ENCODE measurements around the gene AKIRIN2.

The AKIRIN2 gene

DNA sequence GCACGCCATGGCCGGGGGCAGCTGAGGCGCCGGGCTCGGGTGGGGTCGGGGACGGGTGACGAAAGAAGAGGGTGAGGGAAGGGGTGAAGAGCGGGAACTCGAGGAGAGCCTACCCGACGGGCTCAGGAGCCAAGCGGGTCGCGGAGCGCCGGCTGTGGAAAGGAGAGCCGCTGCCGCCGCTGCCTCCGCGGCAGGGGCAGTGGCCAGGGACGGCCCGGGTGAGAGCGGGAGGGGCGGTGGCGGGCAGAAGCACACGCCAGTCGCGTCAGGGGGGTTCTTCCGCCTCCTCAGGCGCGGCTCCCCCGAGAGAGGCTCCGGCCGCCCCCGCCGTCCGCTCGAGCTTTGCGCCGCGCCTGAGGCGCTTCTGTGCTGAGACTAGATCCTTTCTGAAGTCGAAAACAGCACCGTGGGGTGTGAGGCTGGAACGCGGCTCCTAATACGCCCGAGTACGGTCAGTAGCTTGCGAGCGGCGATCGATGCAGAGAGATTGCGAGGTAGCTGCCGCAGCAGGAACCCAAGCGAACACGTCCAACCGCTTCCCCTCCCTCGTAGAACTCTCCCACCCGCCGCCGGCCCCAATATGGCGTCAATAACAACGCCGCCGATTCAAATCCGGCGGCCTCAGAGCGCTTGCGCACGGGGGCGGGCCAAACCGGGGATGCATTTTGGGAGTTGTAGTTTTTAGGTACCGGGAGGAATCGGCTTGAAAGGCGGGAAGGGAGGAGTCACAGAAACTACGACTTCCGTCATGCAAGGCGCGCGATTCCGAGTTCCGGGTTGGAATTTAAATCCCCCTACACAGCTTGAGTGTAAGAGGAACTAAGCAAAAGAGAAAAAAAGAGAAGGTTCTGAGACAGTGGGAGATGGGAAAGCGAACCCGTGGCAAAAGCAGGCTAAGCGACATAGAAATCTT lies at the start of gene AKIRIN2:
Gene AKIRIN2 (minus strand): TSS at position 558 of the 913 bp plus-strand sequence. CDS start 549 bp downstream, at position 9.
- peak; percentile 95 for DNase-seq

DNA sequence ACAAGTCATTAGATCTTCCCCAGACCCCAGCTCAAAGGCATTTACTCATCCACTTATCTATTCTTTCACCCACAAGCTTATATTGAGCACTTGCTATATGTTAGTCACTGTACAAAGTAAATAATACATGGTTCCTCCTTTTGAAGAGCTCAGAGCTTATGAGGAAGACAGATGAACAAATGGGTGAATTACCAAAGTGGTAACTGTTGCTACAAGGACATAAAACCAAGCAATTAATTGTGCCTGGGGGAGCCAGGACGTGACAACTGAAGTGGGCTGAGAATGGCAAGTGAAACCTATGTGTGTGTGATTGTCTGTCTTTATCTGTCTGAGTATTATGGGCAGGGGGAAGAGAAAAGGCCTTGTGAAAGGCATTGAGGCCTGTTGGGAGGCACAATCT lies 45.6 kb upstream of the AKIRIN2 start:
- no peak for DNase-seq

DNA sequence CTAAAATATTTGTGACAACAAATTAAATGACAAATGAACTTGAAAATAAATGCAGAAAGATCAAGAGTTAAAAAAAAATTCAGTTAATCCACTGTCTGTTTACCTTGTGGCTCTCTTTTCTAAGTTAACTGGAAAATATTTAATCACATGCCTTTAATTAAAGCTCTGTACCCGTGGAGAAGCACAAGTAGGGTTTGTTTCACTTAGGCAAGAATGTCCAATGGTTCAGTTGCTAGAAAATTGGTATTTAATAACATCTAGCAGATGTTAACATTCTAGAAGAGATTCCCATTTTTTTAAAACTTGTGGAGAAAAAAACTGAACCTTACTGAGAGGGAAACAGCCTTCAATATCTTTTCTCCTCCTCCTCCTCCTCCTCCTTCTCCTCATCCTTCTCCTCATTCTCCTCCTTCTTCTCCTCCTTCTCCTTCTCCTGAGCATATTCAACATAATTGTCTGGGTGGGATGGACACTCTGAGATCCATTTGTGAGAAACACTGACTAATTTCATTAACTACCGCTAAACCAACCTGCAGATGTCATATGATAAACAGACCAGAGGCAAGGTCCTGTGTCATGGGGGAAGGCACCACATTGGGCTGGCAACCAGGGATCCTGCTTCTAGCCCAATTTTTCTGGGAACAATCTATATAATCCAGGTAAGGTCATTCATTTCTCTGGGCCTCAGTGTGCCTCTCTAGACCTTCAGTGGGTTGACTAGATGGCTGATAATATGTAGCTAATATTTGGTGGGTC lies 44.1 kb upstream of the AKIRIN2 start:
- DNase-seq = no peak

DNA sequence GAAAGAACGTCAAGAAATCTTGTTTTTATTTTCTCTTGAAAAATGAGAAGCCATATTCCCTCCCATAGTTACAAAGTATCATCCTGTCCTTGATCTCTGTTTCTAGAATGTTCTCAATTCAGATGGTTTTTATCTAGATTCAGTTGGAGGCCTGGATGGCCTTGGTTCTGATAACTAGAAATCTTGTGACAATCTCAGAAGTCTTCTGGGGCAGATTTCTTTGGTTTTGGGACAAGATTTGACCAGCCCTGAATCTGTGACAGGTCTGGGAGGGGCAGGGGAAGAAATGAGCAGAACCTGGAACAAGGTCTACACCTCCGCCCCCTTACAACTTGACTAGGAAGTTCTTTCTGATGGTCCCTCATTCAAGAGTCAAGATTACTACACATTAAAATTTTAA lies 41.4 kb upstream of the AKIRIN2 start:
- no peak for DNase-seq

DNA sequence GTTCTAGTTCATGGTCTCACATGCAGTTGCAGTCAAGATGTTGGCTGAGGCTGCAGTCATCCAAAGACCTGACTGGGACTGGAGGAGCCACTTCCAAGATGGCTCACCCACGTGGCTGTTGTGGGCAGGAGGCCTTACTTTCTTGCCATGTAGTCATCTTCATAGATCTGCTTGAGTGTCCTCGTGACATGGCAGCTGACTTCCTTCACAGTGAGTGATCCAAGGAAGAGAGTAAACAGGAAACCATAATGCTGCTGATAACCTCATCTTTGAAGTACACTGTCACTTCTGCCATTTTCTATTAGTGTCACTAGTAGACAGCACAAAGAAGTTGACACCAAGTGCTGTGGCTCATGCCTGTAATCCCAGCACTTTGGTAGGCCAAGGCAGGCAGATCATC lies 40.1 kb upstream of the AKIRIN2 start:
- no peak for DNase-seq

- no peak for DNase-seq
These were observed 39.1 kb upstream of the AKIRIN2 start for GRCh38 chr6:87741001-87741650.

GRCh38 chr6:87738744-87739143 lies 36.7 kb upstream of the AKIRIN2 start:
- no peak for DNase-seq

- no peak for DNase-seq
These were observed 36.0 kb upstream of the AKIRIN2 start for GRCh38 chr6:87738000-87738399.

DNA sequence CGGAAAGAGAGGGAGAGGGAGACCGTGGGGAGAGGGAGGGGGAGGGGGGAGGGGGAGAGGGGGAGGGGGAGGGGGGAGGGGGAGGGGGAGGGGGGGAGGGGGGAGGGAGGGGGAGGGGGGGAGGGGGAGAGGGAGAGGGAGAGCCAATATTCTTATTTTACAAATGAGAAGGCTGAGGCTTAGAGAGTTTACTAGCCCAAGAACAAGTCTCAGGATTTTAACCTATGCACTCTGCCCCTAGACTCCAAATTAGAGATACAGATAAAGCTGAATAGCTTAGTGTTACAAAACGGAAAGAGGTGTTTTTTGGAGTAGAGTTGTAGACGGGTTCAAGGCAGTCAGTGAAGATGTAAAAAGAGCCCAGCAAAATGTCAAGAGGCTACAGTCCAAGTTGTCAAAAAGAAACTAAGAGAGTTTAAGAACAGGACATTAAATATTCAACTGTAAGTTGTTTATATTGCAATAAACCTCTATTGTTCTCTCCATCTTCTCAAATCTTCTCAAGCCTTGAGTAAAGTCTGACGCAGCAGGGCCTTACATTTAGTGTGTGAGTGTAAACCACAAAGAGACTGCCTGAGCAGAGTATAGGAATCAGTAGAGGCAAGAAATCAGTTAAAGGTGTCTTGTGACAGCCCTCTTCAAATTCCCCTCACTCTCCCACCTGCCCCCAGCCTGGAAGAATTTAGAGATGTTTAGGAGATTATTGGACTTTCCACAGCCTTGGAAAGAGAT lies 34.9 kb upstream of the AKIRIN2 start:
- no peak for DNase-seq

DNA sequence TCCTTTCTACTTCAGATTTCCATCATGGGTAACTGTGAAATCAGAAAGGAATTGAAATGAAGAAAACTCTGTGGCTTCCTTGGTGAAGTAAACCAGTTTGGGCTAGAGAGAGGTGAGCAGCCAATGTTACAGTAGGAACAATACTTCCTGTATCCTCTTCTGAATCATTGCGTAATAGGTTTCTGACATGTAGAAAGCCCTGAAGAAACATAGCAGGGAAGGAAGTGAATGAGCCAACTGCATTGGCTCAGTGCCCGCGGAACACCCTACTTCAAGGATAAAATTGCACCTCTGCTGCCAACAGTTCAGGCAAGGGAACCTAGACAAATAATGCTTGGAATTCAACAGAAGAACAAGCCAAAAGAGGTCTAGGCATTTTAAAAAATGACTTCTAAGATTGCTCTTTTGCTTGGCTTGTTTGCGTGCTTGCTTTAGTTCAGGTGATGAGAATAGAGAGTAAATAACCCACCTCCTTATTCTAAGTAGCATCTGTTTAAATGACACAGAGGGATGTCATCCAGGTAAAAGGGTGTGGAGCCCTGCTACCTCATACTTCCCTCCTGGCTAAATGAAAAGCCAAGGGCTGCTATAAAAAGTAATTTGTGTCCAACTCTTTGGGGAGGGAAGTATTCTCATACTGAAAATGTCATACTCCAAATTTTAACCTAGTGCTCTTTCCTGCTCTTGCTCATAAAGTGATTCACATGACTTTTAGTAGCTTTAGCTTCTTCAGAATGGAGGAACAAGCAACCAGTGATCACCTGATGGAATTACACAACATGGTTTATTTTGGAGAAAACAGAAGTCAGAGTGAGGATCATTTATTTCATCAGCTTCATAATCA lies 30.0 kb upstream of the AKIRIN2 start:
- no peak for DNase-seq

DNA sequence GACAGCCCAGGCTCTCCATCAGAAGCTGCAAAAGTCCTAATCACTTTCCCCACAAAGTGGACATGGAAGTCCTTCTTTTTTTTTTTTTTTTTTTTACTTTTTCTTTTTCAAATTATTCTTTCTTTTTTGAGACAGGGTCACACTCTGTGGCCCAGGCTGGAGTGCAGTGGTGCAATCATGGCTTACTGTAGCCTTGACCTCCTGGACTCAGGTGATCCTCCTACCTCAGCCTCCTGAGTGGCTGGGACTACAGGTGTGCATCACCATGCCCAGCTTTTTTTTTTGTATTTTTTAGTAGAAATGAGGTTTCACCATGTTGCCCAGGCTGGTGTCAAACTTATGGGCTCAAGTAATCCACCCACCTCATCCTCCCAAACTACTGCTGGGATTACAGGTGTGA lies 29.0 kb upstream of the AKIRIN2 start:
- DNase-seq = no peak

DNA sequence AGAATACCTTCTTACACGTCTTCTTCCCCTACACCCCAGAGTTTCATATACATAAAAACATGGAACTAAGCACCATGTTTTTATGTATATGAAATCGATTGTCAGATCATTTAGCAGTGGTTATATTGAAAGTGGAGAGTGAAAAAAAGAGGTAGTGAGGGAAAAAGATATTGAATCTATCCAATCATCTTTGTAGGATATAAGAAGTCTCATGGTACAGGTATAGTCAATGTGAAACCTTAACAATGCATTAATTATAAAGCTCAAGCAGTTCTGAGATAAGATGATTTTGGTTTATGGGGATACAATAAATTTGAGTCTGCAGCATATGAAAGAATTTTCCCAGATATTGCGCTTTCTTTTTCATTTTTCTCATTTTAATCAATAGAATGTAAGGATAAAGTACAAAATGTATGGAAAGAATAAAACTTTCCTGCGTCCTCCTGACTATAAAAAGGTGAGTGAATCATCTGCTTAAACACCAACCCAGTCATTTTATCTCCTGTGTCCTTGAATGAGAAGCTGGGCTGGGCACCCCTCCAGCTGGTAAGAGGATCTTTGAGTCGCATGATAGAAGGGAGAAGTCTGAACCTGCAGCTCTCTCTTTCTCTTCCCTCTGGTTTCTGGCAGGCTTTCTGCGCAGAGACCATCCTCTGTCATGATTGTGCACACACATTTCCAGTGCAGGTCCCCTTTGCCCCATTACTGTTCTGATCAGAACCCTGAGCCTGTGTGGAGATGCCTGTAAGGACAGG lies 28.1 kb upstream of the AKIRIN2 start:
- no peak for DNase-seq

- DNase-seq = no peak
These were observed 26.7 kb upstream of the AKIRIN2 start for GRCh38 chr6:87728706-87729105.

- DNase-seq = no peak
These were observed 23.2 kb upstream of the AKIRIN2 start for GRCh38 chr6:87724983-87725811.

- no peak for DNase-seq
These were observed 21.4 kb upstream of the AKIRIN2 start for GRCh38 chr6:87723170-87724078.

DNA sequence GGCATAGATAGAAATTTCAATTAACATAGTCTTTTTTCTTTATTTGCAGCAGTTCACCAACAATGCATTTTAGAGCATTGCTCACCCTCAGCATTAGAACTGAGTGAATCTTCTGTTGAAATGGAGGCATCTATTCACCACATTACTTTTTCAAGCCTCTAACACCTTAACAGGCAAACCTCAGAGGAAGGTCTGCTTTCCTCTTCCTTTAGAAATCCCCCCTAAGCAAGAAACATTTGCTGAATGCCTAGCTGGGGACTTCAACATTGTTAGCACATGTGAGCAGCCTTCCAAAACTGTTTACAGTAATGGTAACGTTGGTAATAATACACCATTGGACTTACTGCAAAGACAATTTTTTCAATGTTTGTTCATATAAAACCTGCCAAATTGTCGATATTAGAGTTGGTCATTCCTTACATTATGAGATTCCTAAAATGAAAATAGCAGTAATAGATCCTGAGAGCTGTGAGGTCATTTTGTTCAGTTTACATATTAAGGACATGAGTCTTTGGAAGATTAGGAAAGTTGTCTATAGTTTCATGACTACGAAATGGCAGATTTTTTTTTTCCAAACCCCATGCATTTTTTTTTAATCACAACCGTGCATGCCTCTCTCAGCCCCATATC lies 20.6 kb upstream of the AKIRIN2 start:
- no peak for DNase-seq

GRCh38 chr6:87721311-87721710 lies 19.3 kb upstream of the AKIRIN2 start:
- DNase-seq = no peak

DNA sequence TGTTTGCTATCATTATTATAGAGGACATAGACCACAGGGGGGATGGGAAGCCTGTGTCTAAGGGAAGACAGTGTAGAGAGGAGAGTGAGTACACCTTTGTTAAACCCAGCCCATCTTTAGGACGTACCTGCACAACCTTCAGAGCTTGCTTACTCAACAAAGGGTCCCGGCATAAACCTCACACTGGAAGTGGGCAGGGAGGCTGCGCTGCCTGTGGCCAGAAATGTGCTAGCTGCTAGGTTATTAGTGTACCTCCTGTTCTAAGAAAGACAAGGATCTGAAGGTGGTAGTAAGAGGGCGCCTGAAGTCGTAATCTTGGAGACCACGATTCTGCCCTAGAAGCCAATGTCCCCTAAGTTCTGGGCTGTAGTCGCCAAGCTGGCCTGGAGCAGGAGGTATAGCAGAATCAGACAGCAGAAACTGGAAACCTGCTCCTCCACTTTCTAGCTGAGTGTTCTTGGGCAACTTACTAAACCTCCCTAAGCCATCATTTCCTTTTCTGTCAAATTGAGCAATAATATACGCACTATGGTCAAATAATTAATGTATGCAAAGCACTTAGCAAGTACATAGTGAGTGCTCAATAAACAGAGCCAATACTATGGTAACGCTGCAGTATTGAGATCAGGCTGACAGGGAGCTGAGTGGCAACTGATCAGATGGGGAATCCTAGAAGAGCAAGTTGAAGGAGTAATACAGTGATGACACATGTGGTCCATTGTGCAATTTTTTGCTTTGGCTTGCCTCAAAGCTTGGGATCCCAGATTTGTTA lies 16.8 kb upstream of the AKIRIN2 start:
- no peak for DNase-seq

All from activated T-cell treated with anti-CD3 and anti-CD28 coated beads for 4 hours (primary cell).